OCI-LY7 (cell line): ENCODE measurements around the gene GAK. TPM values are rescaled to one million over a fixed set of nuclear protein-coding genes. Genes with fewer than 3 reads are reported as not detected.

ENCODE experiments used
- BruUV-seq: library from RNA; stranded (reverse); fragments of 400-500 nt; replicated peaks from 2 replicates; lab custom pipeline; 2021; lab: Mats Ljungman, UMichigan
- CTCF ChIA-PET: fragments of 300-600 bp; sonication (Branson Sonifier 250); formaldehyde crosslinking; loops from one replicate; lab custom pipeline; 2022; ENCODE audit warnings: antibody characterized with exemption; ENCODE audit not compliant: unreplicated experiment; lab: Charles Lee
- POLR2A ChIA-PET: fragments of 300-600 bp; sonication (Branson Sonifier 250); formaldehyde crosslinking; loops from one replicate; lab custom pipeline; 2022; ENCODE audit warnings: antibody characterized with exemption; lab: Charles Lee
- DNase-seq: peaks from one replicate; pipeline ENCODE4 v3.0.0-alpha.2; 2015; ENCODE audit warnings: low spot score
- H2AFZ ChIP-seq: fragments of 200-600 bp; sonication (generic), shearing (Covaris generic); 2 replicates; pipeline ENCODE4 v1.6.1; 2014; ENCODE audit warnings: mild to moderate bottlenecking, antibody characterized with exemption, low read length, moderate library complexity
- H3K27ac ChIP-seq: fragments of 200-600 bp; sonication (generic); 2 replicates; pipeline ENCODE4 v1.5.1; 2014; ENCODE audit warnings: mixed run types, low read depth, mild to moderate bottlenecking, moderate library complexity, low read length, inconsistent platforms; ENCODE audit not compliant: poor library complexity, severe bottlenecking
- H3K36me3 ChIP-seq: fragments of 200-600 bp; sonication (generic); 2 replicates; pipeline ENCODE4 v1.6.1; 2014; ENCODE audit warnings: mild to moderate bottlenecking, antibody characterized with exemption, low read length, moderate library complexity, mixed read lengths; ENCODE audit not compliant: insufficient read depth
- H3K4me1 ChIP-seq: fragments of 200-600 bp; sonication (generic); 2 replicates; pipeline ENCODE4 v1.5.1; 2014; ENCODE audit warnings: mild to moderate bottlenecking, low read length; ENCODE audit not compliant: insufficient read depth, poor library complexity, severe bottlenecking
- H3K4me2 ChIP-seq: fragments of 200-600 bp; sonication (generic); 2 replicates; pipeline ENCODE4 v1.6.1; 2014; ENCODE audit warnings: mild to moderate bottlenecking, low read length
- H3K4me3 ChIP-seq: fragments of 200-600 bp; sonication (generic); 2 replicates; pipeline ENCODE4 v1.5.1; 2014; ENCODE audit warnings: mild to moderate bottlenecking, low read depth, low read length; ENCODE audit not compliant: poor library complexity, severe bottlenecking
- H3K79me2 ChIP-seq: fragments of 200-600 bp; sonication (generic); 2 replicates; pipeline ENCODE4 v1.6.1; 2016; ENCODE audit warnings: low read depth, mild to moderate bottlenecking, low read length, moderate library complexity, mixed read lengths; ENCODE audit not compliant: insufficient read depth
- H3K9me2 ChIP-seq: fragments of 200-600 bp; sonication (generic); 2 replicates; pipeline ENCODE4 v1.6.1; 2016; ENCODE audit warnings: mild to moderate bottlenecking, low read length, mixed read lengths; ENCODE audit not compliant: insufficient read depth
- H3K9me3 ChIP-seq: fragments of 200-600 bp; sonication (generic); 2 replicates; pipeline ENCODE4 v1.6.1; 2014; ENCODE audit warnings: mild to moderate bottlenecking, mixed run types, low read length, mixed read lengths
- H4K20me1 ChIP-seq: fragments of 200-600 bp; sonication (generic); 2 replicates; pipeline ENCODE4 v1.6.1; 2014; ENCODE audit warnings: mild to moderate bottlenecking, antibody characterized with exemption, low read length, moderate library complexity, mixed read lengths; ENCODE audit not compliant: insufficient read depth
- CTCF ChIP-seq: fragments of 200-600 bp; sonication (generic); conservative IDR thresholded peaks from 2 replicates; pipeline ENCODE4 v1.5.1; 2014; ENCODE audit warnings: mild to moderate bottlenecking, antibody characterized with exemption, low read length, moderate library complexity, mixed read lengths
- EZH2phosphoT487 ChIP-seq: fragments of 200-600 bp; sonication (generic); IDR thresholded peaks from 2 replicates; pipeline ENCODE4 v1.6.1; 2018; ENCODE audit warnings: low read depth, borderline replicate concordance, mild to moderate bottlenecking, mixed run types, antibody characterized with exemption, low read length, moderate library complexity, mixed read lengths
- intact Hi-C: fragments of 100-400 bp; cut with micrococcal nuclease; formaldehyde crosslinking; loops from one replicate; pipeline ENCODE4 v1.10.0; 2022; ENCODE audit not compliant: unreplicated experiment
- total RNA-seq, 2 experiments: library from RNA; depleted of rRNA in 1 of 2; stranded (reverse); fragments of >200 nt in 1 of 2; shearing (Covaris generic) in 1 of 2; gene quantifications; 2 replicates each; pipeline ENCODE4 v1.2.3, GENCODE V29; 2014 to 2022

The GAK gene
- total RNA-seq, 2 experiments from 2014 or later: 86.1 to 107 TPM

- Histone ChIP-seq H2AFZ (no peak overlapping the region), H3K4me1 (no peaks in the 10 kb centered on the region), H3K9me3 (peaks cover 6% of the 10 kb centered on the region; the same call in 1 of the 2 replicates), H4K20me1 (no peaks in the 10 kb centered on the region), H3K36me3 (no peaks in the 10 kb centered on the region), H3K27ac (no peak overlapping the region), H3K4me3 (no peak overlapping the region), H3K9me2 (no peaks in the 10 kb centered on the region), H3K79me2 (no peaks in the 10 kb centered on the region), H3K4me2 (no peak overlapping the region)
- no peak for DNase-seq
- ChIA-PET POLR2A (no interaction called here), CTCF (no interaction called here)
- no TSS peak for BruUV-seq
- intact Hi-C loops: no loop called here
- TF ChIP-seq EZH2phosphoT487 (no peak), CTCF (no peak)
These were observed 97.6 kb downstream of the GAK start for GRCh38 chr4:834368-835147.

GRCh38 chr4:833731-834367 lies 98.3 kb downstream of the GAK start:
- TF ChIP-seq CTCF (no peak), EZH2phosphoT487 (no peak)
- Histone ChIP-seq H2AFZ (no peak overlapping the region), H3K4me3 (no peak overlapping the region), H3K4me2 (no peak overlapping the region), H3K4me1 (no peaks in the 10 kb centered on the region), H4K20me1 (no peaks in the 10 kb centered on the region), H3K36me3 (no peaks in the 10 kb centered on the region), H3K27ac (no peak overlapping the region), H3K79me2 (no peaks in the 10 kb centered on the region), H3K9me3 (peaks cover 6% of the 10 kb centered on the region; the same call in 1 of the 2 replicates), H3K9me2 (no peaks in the 10 kb centered on the region)
- BruUV-seq: no TSS peak
- POLR2A ChIA-PET: no interaction called here
- no peak for DNase-seq
- intact Hi-C loops: no loop called here
- CTCF ChIA-PET: no interaction called here

GRCh38 chr4:833156-833555 lies 99.0 kb downstream of the GAK start:
- ChIA-PET CTCF (no interaction called here), POLR2A (no interaction called here)
- no peak for TF ChIP-seq CTCF
- no peak for TF ChIP-seq EZH2phosphoT487
- BruUV-seq: no TSS peak
- H3K9me3 ChIP-seq: peaks cover 6% of the 10 kb centered on the region; the same call in 1 of the 2 replicates
- intact Hi-C loops: no loop called here
- DNase-seq: no peak
- no peak overlapping the region for H2AFZ ChIP-seq
- no peak overlapping the region for H3K4me2 ChIP-seq
- H3K9me2 ChIP-seq: no peaks in the 10 kb centered on the region
- no peaks in the 10 kb centered on the region for H3K36me3 ChIP-seq
- no peak overlapping the region for H3K27ac ChIP-seq
- H3K79me2 ChIP-seq: no peaks in the 10 kb centered on the region
- H3K4me1 ChIP-seq: no peaks in the 10 kb centered on the region
- H4K20me1 ChIP-seq: no peaks in the 10 kb centered on the region
- no peak overlapping the region for H3K4me3 ChIP-seq
